RWPE1 (cell line): ENCODE results near the gene TWIST1.

Source experiments
- CTCF ChIA-PET: fragments of 350-600 bp; sonication (Branson Sonifier 250); formaldehyde crosslinking; extraction: SDS; loops from one replicate; lab custom pipeline; 2021; lab: Yijun Ruan, JAX
- POLR2A ChIA-PET: fragments of 400-600 bp; formaldehyde crosslinking; extraction: SDS; loops from one replicate; lab custom pipeline; 2020; ENCODE audit warnings: antibody characterized with exemption; ENCODE audit not compliant: low non-redundant PET; lab: Yijun Ruan, JAX
- DNase-seq: peaks from one replicate; pipeline ENCODE4 v3.0.0; 2012; ENCODE audit warnings: low spot score
- H3K27ac ChIP-seq: fragments of 450-650 bp; 2 replicates; pipeline ENCODE4 v1.5.1; 2017
- CTCF ChIP-seq: fragments of 450-650 bp; conservative IDR thresholded peaks from 2 replicates; pipeline ENCODE4 v1.5.1; 2017; ENCODE audit warnings: low read depth, mild to moderate bottlenecking

Gene TWIST1

DNA sequence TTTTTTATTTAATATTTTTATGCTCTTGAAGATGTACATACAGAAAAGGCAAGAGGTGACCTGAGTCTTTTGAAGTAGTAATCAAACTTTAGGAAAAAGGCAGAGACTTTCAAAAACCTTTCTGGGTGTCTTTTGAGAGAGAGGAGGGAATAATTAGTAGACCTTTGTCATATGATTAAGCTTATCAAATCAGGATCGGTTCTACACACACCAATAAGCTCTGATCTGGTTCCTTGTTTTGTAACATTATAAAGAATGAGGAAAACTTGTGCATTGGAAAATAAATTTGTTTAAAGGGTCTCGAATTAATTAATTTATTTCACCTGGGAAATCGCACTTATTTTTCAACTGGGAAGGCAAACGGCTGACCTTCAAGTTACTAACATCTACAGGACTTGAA is 11.9 kb downstream of the TWIST1 start:
- ChIA-PET POLR2A (no interaction called here), CTCF (interaction anchor here (1.8 kb wide), 1 partner anchor 10 kb away, joined by 5 read pairs; no protein-coding TSS in a partner anchor)
- no peak for TF ChIP-seq CTCF
- H3K27ac ChIP-seq, result no peak overlapping the region
- DNase-seq, result no peak

DNA sequence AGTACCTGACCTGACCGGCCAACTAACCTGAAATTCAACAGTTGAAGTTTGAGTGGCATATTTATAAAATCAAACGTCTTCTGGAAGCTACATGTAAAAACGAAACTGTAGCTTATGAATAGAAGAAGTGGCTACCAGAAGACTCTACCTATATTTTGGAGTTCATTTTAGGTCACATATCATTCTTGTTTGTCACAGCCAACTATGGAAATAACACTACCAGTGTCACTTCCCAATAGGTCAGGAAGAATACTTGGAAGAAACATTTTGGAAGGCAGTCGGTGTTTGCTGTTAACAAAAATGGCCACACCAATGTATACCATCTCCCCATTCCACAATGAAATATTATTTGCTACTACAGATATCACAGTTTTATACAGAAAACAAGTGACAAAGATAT is 12.6 kb downstream of the TWIST1 start:
- DNase-seq, result no peak
- TF ChIP-seq CTCF, result no peak
- POLR2A ChIA-PET, result no interaction called here
- CTCF ChIA-PET, result interaction anchor here (1.8 kb wide), 1 partner anchor 11 kb away, joined by 5 read pairs; no protein-coding TSS in a partner anchor
- no peak overlapping the region for H3K27ac ChIP-seq

GRCh38 chr7:19102884-19103283 is 14.6 kb downstream of the TWIST1 start:
- ChIA-PET POLR2A (no interaction called here), CTCF (interaction anchor here (0.6 kb wide), 1 partner anchor 1526 kb away, joined by 4 read pairs; no protein-coding TSS in a partner anchor)
- no peak for DNase-seq
- H3K27ac ChIP-seq, result no peak overlapping the region
- TF ChIP-seq CTCF, result no peak

- no peak overlapping the region for H3K27ac ChIP-seq
- ChIA-PET POLR2A (no interaction called here), CTCF (no interaction called here)
- DNase-seq, result no peak
- TF ChIP-seq CTCF, result no peak
Measured at GRCh38 chr7:19101909-19102308, 15.5 kb downstream of the TWIST1 start.

GRCh38 chr7:19101472-19101871 is 16.0 kb downstream of the TWIST1 start:
- TF ChIP-seq CTCF, result no peak
- no peak overlapping the region for H3K27ac ChIP-seq
- ChIA-PET CTCF (interaction anchor here (0.5 kb wide), 1 partner anchor 85 kb away, joined by 3 read pairs; no protein-coding TSS in a partner anchor), POLR2A (no interaction called here)
- no peak for DNase-seq

DNA sequence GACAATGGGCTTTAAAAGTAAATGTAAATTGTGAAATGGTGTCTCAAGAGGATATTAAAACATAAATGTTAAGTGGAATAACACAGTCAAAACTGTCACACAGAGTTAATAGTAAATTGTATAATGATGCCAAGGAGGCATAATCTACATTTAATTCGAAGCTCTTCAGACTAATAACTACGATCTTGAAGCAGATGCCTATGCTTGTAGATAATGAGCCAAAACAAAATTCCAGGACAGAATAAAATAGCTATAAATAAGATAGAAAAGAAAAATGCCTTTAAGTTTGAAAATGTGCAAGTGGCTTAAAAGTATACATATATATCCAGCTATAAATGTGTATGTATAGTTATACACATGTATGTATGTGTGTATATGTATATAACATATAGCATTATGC is 17.5 kb downstream of the TWIST1 start:
- no peak overlapping the region for H3K27ac ChIP-seq
- no peak for DNase-seq
- POLR2A ChIA-PET, result no interaction called here
- CTCF ChIA-PET, result no interaction called here
- no peak for TF ChIP-seq CTCF
